KG1 (cell line): ENCODE data around the gene JAG2.
"Not testable (repeated sequence)": the region's sequence is repeated elsewhere in the genome, so short reads cannot be mapped to it uniquely, and the experiment has no call there.

Experiments used
- DNase-seq: peaks from one replicate; lab custom pipeline; 2025; lab: John Stamatoyannopoulos, UW

The JAG2 gene

DNA sequence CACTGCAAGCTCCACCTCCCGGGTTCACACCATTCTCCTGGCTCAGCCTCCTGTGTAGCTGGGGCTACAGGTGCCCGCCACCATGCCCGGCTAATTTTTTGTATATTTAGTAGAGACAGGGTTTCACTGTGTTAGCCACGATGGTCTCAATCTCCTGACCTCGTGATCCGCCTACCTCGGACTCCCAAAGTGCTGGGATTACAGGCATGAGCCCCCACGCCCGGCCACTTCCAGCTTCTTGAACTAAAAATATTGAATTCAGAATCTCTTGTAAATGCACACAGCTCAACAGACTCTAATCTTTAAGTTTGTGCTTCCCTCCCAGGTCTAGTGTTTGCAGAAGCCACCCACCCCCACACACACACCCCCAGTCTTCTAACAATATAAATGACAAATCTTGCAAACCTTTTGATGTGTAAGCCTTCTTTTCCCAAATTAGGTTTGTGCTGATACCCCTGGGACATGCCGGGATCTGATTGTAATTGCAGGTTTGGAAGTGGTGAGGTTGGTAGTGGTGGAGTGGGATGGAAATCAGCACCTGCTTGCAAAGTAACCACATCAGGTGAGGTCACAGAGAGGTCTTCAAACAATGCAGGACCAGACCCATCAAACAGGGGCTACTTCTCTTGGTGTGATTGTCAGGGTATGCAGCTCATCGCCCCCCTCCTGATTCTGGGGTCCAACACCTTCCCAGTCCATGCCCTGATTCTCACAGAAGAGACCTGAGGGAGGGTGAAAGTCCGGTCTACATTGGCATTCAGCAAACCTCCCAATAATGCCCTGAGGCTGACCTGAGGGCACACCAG is 51.9 kb downstream of the JAG2 start:
- DNase-seq: no peak

GRCh38 chr14:105109243-105109642 is 59.3 kb downstream of the JAG2 start:
- DNase-seq: not testable (repeated sequence)

DNA sequence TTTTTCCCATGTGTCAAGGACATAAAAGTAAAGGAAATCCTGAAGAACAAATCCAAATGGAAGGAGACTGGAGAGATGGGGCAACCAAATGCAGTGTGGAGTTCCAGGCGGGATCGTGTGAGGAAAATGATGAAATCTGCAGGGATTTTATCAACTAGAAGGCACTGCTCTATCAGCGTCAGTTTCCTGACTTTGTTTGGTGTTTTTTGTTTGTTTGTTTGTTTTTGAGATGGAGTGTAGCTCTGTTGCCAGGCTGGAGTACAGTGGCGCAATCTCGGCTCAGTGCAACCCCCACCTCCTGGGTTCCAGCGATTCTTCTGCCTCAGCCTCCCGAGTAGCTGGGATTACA is 60.1 kb downstream of the JAG2 start:
- DNase-seq: no peak

DNA sequence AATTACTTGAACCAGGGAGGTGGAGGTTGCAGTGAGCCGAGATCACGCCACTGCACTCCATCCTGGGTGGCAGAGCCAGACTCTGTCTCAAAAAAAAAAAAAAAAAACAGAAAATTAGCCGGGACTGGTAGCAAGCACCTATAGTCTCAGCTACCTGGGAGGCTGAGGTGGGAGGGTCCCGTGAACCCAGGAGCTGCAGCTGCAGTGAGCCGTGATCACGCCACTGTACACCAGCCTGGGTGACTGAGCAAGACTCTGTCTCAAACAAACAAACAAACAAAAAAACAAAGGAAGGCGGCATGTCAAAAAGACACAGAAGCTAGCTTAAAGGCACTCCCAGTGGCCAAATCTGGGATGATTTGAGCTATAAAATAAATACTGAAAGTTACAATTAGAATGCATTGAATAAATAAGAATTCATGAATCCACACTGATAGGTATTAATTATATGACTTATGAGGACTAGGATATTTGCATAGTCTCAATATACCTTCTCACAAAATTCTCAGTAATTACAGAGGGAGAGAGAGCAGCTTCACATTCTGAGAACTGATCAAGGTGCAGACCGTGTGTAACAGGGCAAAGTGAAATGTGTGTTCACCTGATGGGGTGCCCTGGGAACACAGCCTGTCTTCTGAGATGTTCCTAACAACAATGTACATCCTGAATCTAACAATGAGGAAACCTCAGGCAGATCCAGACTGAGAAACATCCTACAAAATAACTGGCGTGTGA is 60.6 kb downstream of the JAG2 start:
- DNase-seq: no peak

GRCh38 chr14:105107351-105107750 is 61.2 kb downstream of the JAG2 start:
- DNase-seq: no peak

GRCh38 chr14:105105158-105105557 is 63.4 kb downstream of the JAG2 start:
- DNase-seq: no peak

DNA sequence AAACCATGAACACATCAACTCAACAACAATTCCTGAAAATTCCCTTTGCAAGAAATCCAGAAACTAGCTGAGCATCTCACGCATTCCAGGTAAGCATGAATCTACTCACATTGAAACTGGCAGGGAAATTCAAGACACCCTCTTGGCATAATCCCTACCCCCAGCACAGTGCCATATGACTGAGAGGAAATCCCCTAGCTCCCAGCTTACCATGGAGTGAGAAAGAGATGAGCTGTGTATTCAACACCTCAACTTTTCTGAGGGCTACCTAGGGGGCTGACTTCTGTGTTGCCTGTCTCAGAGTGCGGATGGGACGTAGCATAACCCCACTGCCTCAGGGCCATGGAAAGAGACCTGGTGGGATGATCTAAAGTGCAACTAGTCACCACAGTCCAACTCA is 65.7 kb downstream of the JAG2 start:
- DNase-seq: no peak

DNA sequence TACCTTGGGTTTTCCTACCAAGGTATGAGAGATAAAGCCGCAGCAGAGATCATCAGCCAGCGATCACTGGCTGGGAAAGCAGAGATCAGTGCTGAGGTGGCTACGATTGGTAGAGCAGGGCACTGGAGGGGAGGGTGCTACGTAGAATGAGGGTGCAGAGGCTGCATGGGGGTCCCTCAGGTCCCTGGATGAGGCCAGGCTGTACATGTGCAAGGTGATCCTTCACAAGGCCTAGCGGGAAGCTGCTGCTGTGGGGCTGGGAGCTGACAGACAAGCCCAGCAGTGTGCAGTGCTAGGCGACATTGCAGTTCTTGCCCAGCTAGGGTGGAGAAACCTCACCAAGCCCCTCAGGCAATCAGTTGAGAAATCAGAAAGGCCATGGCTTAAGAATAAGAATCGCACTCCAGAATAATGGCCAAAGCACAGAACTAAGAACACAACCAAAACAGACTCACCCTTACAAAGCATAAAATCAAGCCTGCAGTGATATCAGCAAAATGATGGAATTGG is 66.2 kb downstream of the JAG2 start:
- DNase-seq: no peak

GRCh38 chr14:105100910-105101309 is 67.7 kb downstream of the JAG2 start:
- DNase-seq: no peak

DNA sequence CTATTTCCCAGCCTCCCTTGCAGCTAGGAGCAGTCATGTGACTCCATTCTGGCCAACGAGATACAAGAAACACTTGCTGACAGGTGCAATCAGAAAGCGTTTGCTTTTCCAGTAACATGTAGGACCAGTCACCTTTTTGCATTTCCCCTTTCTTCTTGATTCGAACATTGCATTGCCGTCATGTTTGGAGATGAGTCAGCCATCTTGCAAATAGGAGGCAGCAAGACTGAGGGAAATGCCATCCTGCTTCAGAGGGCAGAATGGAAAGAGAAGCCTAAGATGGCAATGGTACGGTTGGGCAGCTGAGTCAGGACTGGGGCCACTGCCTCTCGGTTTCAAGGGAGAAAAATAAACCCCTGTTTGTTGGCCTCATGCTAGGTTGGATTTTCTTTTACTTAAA is 68.8 kb downstream of the JAG2 start:
- DNase-seq: no peak

- no peak for DNase-seq
Measured at GRCh38 chr14:105098316-105098715, 70.3 kb downstream of the JAG2 start.

- DNase-seq: no peak
Measured at GRCh38 chr14:105097794-105098127, 70.8 kb downstream of the JAG2 start.

DNA sequence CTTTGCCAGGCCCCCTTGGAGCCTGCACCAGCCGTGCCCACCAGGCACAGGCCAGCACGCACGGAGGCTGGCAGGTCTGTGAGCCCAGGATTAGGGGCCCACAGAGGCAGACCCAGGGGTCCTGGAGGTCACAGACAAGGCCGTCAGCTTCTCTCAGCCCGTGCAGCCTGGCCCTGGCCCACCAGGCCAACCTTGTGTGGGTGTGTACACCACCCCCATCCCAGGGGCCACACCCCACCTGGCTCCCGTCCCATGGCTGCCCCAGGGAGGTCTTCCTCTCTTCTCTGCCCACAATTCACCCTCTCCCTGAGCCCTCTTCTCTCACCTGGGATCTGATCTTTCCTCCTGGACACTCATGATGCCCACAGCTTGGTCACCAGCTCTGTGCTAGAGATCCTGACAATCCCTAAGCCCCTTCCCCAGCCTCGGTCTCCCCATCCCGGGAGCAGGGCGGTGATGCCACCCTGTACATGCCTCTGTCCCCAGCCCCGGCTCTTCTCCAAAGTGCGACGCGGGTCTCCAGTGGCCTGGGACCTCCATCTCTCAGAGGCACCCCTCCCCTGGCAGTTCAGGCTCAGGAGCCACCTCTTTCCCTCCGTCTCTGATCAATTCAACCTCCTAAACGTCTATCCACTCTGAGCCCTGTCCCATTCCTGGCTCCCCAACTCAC is 72.2 kb downstream of the JAG2 start:
- DNase-seq: no peak

DNA sequence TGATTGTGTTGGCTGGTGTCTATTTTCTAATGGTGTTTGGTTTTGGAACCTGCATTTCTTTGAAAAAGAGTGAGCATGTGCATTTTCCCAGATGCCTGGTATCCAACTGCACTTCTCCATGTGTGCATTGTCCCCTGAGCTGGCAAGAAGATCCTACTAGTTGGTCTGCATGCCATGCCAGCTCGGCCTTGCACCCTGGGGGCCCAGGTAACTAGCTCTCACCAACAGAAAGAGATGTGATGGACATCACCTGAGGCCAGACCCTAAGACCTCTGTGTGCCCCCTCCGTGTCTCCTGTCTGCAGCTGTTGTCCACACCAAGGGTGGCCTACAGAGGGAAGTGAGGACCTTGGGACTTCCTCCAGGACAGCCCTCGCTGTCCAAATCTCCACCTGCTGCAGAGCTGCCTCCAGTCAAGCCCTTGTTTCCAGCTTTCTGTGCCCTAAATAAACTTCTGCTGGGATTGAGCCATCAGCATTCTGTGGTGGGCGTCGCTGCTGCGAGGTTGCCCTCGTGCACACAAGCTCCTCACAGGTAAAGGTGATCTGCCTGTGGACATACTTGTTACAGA is 73.3 kb downstream of the JAG2 start:
- DNase-seq: no peak

DNA sequence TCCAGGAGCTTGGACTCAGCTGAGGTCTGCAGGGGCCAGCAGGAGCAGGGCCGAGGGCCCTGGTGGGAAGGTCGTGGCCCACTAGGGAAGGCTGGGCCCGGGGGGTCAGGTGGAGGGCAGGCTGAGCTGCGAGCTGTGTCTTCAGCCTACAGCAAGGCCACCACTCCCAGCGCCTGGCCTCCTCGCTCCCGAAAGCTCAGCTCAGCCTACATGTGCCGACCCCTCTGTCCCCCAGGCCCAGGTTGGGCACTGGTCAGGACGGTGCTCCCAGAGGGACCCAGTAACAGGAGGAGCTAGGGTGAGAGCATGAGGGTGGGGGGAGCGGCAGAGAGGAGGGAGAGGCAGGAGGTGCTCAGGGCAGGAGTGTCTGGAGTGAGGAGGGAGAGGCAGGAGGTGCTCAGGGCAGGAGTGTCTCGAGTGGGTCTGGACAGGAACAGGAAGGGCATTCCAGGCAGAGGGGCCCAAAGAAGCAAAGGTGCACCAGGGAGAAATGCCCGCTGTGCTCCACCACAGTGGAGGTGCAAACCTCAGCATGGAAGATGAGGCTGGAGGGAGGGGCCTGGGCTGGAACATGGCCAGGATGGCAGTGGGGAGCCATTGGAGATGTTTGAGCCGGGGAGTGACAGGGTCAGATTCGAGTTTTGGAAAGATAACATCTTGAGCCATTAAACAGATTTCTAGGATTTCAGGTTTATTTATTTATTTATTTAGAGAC is 74.2 kb downstream of the JAG2 start:
- DNase-seq: no peak

- no peak for DNase-seq
Measured at GRCh38 chr14:105093431-105094192, 75.0 kb downstream of the JAG2 start.

GRCh38 chr14:105093038-105093430 is 75.5 kb downstream of the JAG2 start:
- no peak for DNase-seq

GRCh38 chr14:105092171-105093037 is 76.2 kb downstream of the JAG2 start:
- DNase-seq: no peak

DNA sequence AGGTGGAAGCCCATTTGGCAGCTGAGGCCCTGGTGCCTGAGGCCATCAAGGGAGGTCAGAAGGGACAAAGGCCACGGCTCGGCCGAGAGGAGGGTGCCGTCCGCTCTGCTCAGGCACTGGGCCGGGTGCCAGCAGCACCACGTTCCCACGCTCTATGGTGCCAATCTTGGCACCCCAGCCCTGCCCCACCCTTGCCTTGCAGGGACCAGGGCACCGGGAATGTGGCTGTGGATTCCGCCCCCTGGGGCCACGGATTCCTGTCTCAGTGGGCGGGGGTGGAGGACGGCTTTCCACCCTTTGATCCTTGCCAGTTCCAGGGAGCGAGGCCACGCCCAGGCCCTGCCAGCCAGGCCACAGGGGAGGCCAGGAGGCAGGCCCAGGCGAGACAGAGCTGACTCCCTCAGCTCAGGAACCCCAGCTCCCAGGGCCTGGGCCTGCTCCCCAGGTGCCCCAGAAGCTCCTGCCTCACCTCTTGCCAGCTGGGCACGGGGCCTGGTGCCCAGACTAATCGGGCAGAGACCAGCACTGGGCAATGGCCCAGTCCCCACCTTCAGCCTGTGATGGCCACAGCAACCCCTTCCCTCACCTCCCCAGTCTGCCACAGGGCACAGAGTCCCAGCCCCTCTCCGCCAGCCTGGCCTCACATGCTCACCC is 76.9 kb downstream of the JAG2 start:
- DNase-seq: no peak

- DNase-seq: no peak
Measured at GRCh38 chr14:105091054-105091516, 77.5 kb downstream of the JAG2 start.
